NT2/D1 (cell line): ENCODE results near the gene TMEM273.

Experiments
- DNase-seq: peaks from one replicate; pipeline ENCODE4 v3.0.0-alpha.2; 2011; ENCODE audit warnings: low read depth, low spot score
- H3K27me3 ChIP-seq: 2 replicates; pipeline ENCODE4 v1.6.0; 2011; ENCODE audit warnings: mild to moderate bottlenecking; ENCODE audit not compliant: insufficient read length, insufficient read depth
- H3K36me3 ChIP-seq: 2 replicates; pipeline ENCODE4 v1.6.1; 2011; ENCODE audit warnings: mild to moderate bottlenecking, low read length, mixed read lengths; ENCODE audit not compliant: insufficient read depth, insufficient read length
- H3K4me1 ChIP-seq: 2 replicates; pipeline ENCODE4 v1.5.1; 2011; ENCODE audit not compliant: insufficient read depth, insufficient read length
- H3K4me3 ChIP-seq: 2 replicates; pipeline ENCODE4 v1.5.1; 2011; ENCODE audit warnings: low read depth; ENCODE audit not compliant: insufficient read length
- H3K9ac ChIP-seq: 2 replicates; pipeline ENCODE4 v1.6.0; 2011; ENCODE audit warnings: low read depth; ENCODE audit not compliant: insufficient read length
- H3K9me3 ChIP-seq: 2 replicates; pipeline ENCODE4 v1.5.1; 2011; ENCODE audit warnings: mild to moderate bottlenecking, low read length; ENCODE audit not compliant: insufficient read depth
- SUZ12 ChIP-seq: IDR thresholded peaks from 2 replicates; pipeline ENCODE4 v1.6.1; 2011; ENCODE audit not compliant: insufficient read length, insufficient read depth; ENCODE audit errors: extremely low read depth
- YY1 ChIP-seq: IDR thresholded peaks from 2 replicates; pipeline ENCODE4 v1.6.1; 2011; ENCODE audit not compliant: insufficient read length, insufficient read depth
- ZNF274 ChIP-seq: IDR thresholded peaks from 2 replicates; pipeline ENCODE4 v1.6.1; 2011; ENCODE audit warnings: mild to moderate bottlenecking, low read depth, low read length

TMEM273 gene

GRCh38 chr10:49153115-49153514, 35.1 kb downstream of the TMEM273 start:
- Histone ChIP-seq H3K27me3 (no peaks in the 10 kb centered on the region), H3K9ac (no peak overlapping the region), H3K9me3 (no peaks in the 10 kb centered on the region), H3K4me1 (no peaks in the 10 kb centered on the region), H3K4me3 (no peak overlapping the region), H3K36me3 (no peaks in the 10 kb centered on the region)
- DNase-seq: no peak
- TF ChIP-seq SUZ12 (no peak), YY1 (no peak), ZNF274 (no peak)

- Histone ChIP-seq H3K9me3 (no peaks in the 10 kb centered on the region), H3K27me3 (no peaks in the 10 kb centered on the region), H3K4me1 (no peaks in the 10 kb centered on the region), H3K4me3 (no peak overlapping the region), H3K9ac (no peak overlapping the region), H3K36me3 (no peaks in the 10 kb centered on the region)
- DNase-seq: no peak
- TF ChIP-seq ZNF274: no peak
- no peak for TF ChIP-seq YY1
- TF ChIP-seq SUZ12: no peak
Measured at GRCh38 chr10:49152663-49153062, 35.5 kb downstream of the TMEM273 start.

DNA sequence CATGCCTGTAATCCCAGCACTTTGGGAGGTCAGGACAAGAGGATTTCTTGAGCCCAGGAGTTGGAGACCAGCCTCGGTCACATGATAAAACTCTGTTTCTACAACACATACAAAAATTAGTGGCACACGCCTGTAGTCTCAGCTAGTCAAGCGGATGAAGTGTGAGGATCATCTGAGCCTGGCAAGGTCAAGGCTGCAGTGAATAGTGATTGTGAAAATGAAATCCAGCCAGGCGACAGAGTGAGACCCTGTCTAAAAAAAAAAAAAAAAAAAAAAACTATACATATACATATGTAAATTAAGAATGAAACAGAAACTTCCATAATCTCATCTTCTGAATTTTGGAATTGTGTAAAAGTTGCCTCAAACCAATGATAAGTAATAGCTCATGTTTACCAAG, 36.2 kb downstream of the TMEM273 start:
- Histone ChIP-seq H3K4me1 (no peaks in the 10 kb centered on the region), H3K9ac (no peak overlapping the region), H3K4me3 (no peak overlapping the region), H3K27me3 (no peaks in the 10 kb centered on the region), H3K36me3 (no peaks in the 10 kb centered on the region), H3K9me3 (no peaks in the 10 kb centered on the region)
- DNase-seq: no peak
- TF ChIP-seq SUZ12 (no peak), ZNF274 (no peak), YY1 (no peak)

GRCh38 chr10:49151481-49151880, 36.7 kb downstream of the TMEM273 start:
- Histone ChIP-seq H3K36me3 (no peaks in the 10 kb centered on the region), H3K9me3 (no peaks in the 10 kb centered on the region), H3K27me3 (no peaks in the 10 kb centered on the region), H3K9ac (no peak overlapping the region), H3K4me3 (no peak overlapping the region), H3K4me1 (no peaks in the 10 kb centered on the region)
- no peak for TF ChIP-seq ZNF274
- no peak for TF ChIP-seq YY1
- no peak for TF ChIP-seq SUZ12
- no peak for DNase-seq

- Histone ChIP-seq H3K9me3 (no peaks in the 10 kb centered on the region), H3K27me3 (no peaks in the 10 kb centered on the region), H3K9ac (no peak overlapping the region), H3K4me3 (no peak overlapping the region), H3K36me3 (no peaks in the 10 kb centered on the region), H3K4me1 (no peaks in the 10 kb centered on the region)
- TF ChIP-seq YY1: no peak
- TF ChIP-seq SUZ12: no peak
- no peak for TF ChIP-seq ZNF274
- no peak for DNase-seq
Measured at GRCh38 chr10:49151025-49151445, 37.2 kb downstream of the TMEM273 start.

DNA sequence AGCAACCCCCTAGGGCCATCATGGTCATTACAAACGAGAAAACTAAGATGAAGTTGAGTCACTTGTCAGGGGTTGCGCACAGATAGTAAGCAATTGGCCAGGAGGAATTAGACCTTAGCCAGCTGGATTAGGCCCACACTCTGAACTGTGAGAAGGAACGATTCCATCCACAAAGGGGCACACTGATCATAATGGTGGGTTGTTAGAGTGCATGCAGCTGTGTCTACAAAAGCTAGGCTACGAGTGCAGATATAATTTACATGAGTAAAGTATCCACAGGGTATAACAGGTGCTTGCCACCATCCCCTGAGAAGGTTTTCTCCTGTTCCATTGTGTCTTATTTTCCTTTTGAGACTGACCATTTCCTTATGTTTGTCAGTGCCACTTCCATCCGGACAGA, 37.8 kb downstream of the TMEM273 start:
- H3K36me3 ChIP-seq: no peaks in the 10 kb centered on the region
- H3K27me3 ChIP-seq: no peaks in the 10 kb centered on the region
- no peak overlapping the region for H3K4me3 ChIP-seq
- no peaks in the 10 kb centered on the region for H3K9me3 ChIP-seq
- DNase-seq: no peak
- no peak overlapping the region for H3K9ac ChIP-seq
- no peaks in the 10 kb centered on the region for H3K4me1 ChIP-seq
- TF ChIP-seq YY1 (no peak), ZNF274 (no peak), SUZ12 (no peak)

GRCh38 chr10:49149881-49150280, 38.3 kb downstream of the TMEM273 start:
- no peak for DNase-seq
- no peaks in the 10 kb centered on the region for H3K27me3 ChIP-seq

GRCh38 chr10:49144058-49144720, 44.0 kb downstream of the TMEM273 start:
- Histone ChIP-seq H3K4me1 (peaks cover 10% of the 10 kb centered on the region), H3K4me3 (no peak overlapping the region), H3K9me3 (no peaks in the 10 kb centered on the region), H3K27me3 (no peaks in the 10 kb centered on the region), H3K9ac (no peak overlapping the region), H3K36me3 (no peaks in the 10 kb centered on the region)
- TF ChIP-seq ZNF274 (no peak), SUZ12 (no peak), YY1 (no peak)
- no peak for DNase-seq

More at GRCh38 chr10:49149881-49150280, 38.3 kb downstream of the TMEM273 start:
- no peak overlapping the region for H3K4me3 ChIP-seq
- H3K9me3 ChIP-seq: no peaks in the 10 kb centered on the region
- H3K9ac ChIP-seq: no peak overlapping the region
- TF ChIP-seq YY1 (no peak), SUZ12 (no peak), ZNF274 (no peak)
- H3K4me1 ChIP-seq: no peaks in the 10 kb centered on the region
- H3K36me3 ChIP-seq: no peaks in the 10 kb centered on the region
